ENCODE data around the gene RBM22. TPM values are rescaled to one million over a fixed set of nuclear protein-coding genes. Genes with fewer than 3 reads are reported as not detected.
A peak's percentile ranks its signal among the peaks of the same experiment; 100 is the strongest.

The RBM22 gene
- total RNA-seq, 1 donor from 2014 or later, result 66.8 TPM

DNA sequence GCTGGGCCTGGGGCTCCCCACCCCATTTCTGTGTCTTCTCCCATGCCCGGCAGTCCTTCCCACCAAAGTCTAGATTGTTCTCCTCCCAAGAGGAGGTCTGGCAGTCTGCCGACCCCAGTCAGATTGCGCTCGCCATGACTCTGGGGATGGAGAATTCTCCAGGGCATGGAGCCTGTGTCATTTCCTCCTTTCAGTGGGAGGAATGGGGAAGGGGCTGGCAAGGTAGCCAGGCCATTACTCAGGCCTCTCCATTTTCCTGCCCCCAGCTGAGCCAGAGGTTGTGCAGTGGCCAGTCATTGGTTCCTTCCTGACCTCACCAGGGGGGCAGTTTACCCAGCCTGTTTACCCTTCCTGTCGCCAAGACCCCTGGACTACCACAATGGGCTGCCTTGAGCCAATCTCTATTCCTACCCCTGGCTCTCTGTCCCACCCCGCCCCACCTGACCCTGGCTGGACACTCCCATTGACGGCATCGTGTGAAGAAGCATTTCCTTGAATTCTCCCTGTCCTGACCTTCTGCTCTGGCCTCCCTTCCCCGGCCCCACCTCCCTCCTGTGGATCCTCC lies 59.8 kb downstream of the RBM22 start:
- DNase-seq (ENCODE audit: low spot score in 2 of 2, unreplicated experiment in 2 of 2), result no peak
- Mint-ChIP-seq H3K27ac (peak overlapping the region; percentile 92), H3K27me3 (ENCODE audit: low read depth) (no peaks in the 10 kb centered on the region), H3K36me3 (no peaks in the 10 kb centered on the region), H3K4me1 (peaks cover 91% of the 10 kb centered on the region), H3K9me3 (no peaks in the 10 kb centered on the region), H3K4me3 (peak overlapping the region; percentile 71)
- TF ChIP-seq CTCF (IDR thresholded peaks at IDR 0.05; ENCODE audit: unreplicated experiment), result no peak

Other genes with a start within 250 kb of the RBM22 start
- 129 to 132 TPM (median 132 TPM) in 3 replicates for gene NDST1, start 192.9 kb downstream of the RBM22 start, total RNA-seq
- 84.4 to 86.6 TPM (median 85.3 TPM) in 3 replicates for gene SYNPO, start 60.4 kb downstream of the RBM22 start, total RNA-seq
- 8.5 to 9.4 TPM (median 8.5 TPM) in 3 replicates for gene MYOZ3, start 39.8 kb downstream of the RBM22 start, total RNA-seq
- 75.7 to 82.4 TPM (median 76.1 TPM) in 3 replicates for gene DCTN4, start 58.0 kb upstream of the RBM22 start, total RNA-seq
- 42.7 to 46.3 TPM (median 45.4 TPM) in 3 replicates for gene SMIM3, start 77.7 kb upstream of the RBM22 start, total RNA-seq
- gene IRGM, start 145.5 kb upstream of the RBM22 start, total RNA-seq, result 0.24 to 0.79 TPM (median 0.45 TPM) in 3 replicates
- 14.0 to 15.6 TPM (median 14.6 TPM) in 3 replicates for gene ZNF300, start 203.9 kb upstream of the RBM22 start, total RNA-seq

All from mesothelial cell of epicardium (in vitro differentiated cells).